GM18867 (cell line): ENCODE measurements around the gene ARMC5.

Experiments used
- ATAC-seq: cut with Tn5 transposase; IDR thresholded peaks from one replicate; pipeline ENCODE4 v1.9.1; 2021; ENCODE audit warnings: mild to moderate bottlenecking, moderate library complexity; ENCODE audit not compliant: unreplicated experiment

Gene ARMC5

DNA sequence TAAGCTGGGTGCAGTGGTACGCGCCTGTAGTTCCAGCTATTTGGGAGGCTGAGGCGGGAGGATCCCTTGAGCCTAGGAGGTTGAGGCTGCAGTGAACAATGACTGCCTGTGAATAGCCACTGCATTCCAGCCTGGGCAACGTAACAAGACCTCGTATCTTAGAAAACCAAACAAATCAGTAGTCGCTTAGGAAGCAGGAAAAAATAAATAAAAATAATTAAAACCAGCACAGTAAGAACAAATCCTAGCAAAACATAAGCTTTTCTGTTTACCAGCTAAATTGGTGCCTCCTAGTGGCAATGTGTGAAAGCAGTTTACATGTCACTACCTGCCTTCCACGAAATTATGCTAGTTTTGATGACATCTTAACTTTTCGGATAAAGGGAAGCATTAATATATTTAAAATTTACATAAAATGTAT lies 1.3 kb downstream of the ARMC5 start:
- ATAC-seq = no peak

DNA sequence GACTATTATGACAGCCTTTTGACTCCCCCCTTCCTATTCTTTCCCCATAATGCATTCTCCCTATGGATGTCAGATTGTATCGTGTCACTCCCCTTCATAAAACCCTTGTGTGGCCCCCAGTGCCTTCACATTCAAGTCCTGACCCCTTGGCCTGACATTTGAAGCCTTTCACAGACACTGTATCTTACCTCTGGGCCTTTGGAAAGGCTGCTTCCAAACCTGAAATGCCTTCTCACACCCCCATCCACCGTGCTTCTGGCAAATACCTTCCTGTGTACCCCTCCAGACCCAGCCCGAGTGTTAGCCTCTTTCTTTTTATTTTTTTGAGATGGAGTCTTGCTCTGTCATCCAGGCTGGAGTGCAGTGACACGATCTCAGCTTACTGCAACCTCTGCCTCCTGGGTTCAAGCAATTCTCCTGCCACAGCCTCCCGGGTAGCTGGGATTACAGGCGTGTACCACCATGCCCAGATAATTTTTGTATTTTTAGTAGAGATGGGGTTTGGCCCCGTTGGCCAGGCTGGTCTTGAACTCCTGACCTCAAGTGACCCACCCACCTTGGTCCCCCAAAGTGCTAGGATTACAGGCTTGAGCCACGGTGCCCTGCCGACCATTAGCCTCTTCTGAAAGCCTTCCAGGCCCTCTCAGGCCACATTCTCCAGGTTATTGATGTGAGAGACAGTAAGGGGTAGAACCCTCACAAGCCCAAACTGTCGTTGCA lies 2.1 kb downstream of the ARMC5 start:
- ATAC-seq = no peak

DNA sequence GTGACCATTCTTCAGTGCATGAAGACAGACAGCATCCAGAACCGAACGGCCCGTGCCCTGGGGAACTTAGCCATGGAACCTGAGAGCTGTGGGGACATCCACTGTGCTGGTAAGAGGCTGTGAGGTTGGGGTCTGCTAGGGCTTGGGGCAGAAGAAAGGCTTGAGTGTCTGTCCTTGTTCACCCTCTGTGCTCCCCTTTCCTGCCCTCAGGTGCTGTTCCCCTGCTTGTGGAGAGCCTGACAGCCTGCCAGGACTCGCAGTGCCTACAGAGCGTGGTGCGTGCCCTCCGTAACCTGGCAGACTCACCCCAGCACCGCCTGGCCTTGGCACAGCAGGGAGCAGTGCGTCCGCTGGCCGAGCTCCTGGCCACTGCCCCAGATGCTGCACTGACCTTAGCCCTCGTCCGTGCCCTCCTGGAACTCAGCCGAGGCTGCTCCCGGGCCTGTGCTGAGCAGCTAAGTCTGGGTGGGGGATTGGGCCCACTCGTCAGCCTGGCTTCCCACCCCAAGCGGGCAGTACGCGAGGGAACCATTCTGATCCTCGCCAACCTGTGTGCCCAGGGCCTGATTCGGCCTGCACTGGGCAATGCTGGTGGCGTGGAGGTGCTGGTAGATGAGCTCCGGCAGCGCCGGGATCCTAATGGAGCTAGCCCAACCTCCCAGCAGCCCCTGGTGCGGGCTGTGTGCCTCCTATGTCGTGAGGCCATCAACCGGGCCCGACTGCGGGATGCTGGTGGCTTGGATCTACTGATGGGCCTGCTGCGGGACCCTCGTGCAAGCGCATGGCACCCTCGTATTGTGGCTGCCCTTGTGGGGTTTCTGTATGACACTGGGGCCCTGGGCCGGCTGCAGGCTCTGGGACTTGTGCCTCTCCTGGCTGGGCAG lies 2.9 kb downstream of the ARMC5 start:
- no peak for ATAC-seq

DNA sequence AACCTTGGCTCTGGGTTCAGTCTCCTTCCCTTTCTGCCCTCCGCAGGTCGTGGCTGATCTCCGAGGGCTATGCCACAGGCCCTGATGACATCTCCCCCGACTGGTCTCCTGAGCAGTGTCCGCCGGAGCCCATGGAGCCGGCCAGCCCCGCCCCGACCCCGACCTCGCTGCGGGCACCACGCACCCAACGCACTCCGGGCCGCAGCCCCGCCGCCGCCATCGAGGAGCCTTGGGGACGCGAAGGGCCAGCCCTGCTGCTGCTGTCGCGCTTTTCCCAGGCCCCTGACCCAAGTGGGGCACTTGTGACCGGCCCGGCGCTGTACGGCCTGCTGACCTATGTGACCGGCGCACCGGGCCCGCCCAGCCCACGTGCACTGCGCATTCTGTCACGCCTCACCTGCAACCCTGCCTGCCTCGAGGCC lies 5.1 kb downstream of the ARMC5 start:
- no peak for ATAC-seq

DNA sequence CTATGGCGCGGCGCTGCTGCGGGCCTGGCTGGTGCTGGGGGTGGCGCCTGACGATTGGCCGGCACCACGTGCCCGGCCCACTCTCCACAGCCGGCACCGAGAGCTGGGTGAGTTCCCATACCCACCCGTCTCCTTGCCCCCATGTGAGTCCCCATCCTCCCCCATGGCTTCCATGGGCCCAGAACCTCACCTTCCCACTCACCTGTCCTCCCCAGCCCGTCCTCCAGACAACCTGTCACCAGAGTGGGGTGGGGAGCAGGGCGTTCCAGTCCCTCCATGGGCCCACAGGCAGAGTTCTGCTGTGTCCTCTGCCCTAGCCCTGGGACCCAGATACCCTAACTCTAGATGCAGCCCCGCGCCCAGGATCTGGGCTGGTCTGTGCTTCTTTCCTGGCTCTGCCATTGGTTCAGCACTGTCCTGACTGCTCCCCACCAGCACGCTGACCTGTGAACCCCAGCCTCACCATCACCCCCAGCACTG lies 5.5 kb downstream of the ARMC5 start:
- no peak for ATAC-seq

DNA sequence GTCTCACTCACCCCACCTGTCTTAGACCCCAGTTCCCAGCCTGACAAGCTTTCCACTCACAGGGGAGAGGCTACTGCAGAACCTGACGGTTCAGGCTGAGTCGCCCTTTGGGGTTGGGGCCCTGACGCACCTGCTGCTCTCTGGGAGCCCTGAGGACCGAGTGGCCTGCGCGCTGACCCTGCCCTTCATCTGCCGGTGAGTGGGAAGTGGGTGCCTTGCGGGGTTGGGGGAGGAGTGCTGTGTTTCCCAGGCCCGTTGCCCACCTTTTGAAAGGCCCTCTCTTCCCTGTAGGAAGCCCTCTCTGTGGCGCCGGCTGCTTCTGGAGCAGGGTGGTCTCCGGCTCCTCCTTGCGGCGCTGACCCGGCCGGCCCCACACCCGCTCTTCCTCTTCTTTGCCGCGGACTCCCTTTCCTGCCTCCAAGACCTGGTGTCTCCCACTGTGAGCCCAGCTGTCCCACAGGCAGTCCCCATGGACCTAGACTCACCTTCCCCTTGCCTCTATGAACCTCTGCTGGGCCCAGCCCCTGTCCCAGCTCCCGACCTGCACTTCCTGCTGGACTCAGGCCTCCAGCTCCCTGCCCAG lies 6.6 kb downstream of the ARMC5 start:
- no peak for ATAC-seq

DNA sequence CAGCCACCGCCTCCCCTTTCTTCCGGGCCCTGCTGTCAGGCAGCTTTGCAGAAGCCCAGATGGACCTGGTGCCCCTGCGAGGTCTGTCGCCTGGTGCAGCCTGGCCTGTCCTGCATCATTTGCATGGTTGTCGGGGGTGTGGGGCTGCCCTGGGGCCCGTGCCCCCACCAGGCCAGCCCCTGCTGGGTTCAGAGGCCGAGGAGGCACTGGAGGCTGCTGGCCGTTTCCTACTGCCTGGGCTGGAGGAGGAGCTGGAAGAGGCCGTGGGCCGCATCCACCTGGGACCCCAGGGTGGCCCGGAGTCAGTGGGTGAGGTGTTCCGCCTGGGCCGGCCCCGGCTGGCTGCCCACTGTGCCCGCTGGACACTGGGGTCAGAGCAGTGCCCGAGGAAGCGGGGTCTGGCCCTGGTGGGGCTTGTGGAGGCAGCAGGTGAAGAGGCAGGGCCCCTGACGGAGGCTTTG lies 7.1 kb downstream of the ARMC5 start:
- no peak for ATAC-seq

DNA sequence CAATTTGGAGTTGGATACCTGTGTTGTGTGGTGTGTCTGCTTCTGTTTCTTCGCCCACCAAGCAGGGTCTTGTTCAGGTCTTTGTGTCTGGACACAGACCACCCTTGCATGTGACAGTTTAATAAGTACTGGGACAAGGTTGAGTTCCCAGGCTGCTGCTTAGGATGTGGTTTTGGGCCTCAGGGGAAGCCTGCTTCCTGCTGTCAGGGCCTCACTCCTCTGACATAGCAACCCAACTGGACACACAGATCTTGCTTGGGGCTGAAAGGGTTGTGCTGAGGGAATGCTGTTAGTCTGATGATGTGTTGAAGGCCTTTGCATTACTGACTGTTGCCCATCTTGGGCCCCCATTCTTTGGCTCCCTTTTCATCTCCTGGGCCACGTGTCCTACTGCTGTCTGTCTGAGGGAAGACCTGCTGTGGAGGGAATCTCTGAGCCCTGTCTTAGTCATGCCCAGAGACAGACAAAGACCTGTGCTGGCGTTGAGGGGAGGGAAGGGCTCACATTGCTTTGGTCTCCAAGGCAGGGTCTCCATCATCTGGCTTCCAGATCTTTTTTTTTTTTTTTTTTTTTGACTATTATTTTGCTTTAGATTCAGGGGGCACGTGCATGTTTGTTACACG lies 8.0 kb downstream of the ARMC5 start:
- ATAC-seq = no peak

DNA sequence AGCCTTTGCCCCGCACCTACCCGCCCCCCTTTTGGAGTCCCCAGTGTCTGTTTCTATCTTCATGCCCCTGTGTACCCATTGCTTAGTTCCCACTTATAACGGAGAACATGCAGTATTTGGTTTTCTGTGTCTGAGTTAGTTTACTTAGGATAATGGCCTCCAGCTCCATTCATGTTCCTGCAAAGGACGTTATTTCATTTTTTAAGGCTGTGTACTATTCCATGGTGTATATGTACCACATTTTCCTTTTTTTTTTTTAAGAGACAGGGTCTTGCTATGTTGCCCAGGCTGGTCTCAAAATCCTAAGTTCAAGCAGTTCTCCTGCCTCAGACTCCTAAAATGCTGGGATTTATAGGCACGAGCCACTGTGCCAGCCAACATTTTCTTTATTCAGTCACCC lies 8.6 kb downstream of the ARMC5 start:
- ATAC-seq = no peak

DNA sequence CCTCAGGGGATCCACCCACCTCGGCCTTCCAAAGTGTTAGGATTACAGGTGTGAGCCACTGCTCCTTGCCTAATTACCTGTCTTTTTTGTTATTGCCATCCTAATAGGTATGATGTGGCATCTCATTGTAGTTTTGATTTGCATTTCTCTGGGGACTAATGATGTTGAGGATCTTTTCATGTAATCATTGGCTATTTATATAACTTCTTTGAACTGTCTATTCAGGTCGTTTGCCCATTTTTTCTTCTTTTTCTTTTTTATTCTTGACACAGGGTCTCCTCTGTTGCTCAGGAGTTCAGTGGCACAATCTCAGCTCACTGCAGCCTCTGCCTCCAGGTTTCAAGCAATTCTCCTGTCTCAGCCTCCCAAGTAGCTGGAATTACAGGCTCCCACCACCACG lies 11.3 kb downstream of the ARMC5 start:
- ATAC-seq = no peak

DNA sequence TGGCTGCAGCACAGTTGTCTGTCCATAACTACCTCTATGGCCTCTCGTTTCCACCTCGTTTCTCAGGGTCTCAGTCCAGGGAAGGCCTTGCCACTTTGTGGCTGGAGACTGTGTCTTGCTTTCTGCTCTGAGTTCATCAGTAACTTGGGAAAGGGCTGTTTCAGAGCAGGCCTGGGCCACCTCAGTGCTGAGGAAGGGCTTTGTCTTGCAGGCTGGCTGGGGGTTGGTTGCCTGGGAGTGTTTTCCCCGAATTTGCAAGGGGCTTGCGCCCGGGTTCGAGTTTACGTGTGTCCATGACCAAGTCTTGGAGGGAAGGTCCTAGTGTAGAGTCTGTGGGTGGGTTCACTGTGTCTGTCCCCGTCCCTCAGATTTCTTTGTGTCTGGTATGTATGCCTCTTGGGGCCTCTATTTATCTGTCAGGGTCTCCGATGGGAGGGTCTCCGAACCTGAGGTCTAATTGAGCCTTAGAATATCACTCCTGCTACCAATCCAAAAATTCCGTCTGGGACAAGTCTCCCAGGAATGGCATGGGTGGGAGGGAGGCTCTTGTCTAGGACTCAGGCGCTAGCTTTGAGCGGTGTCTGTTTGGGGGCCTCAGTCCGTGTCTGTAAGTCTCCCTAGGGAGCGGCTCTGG lies 12.1 kb downstream of the ARMC5 start:
- ATAC-seq = no peak

DNA sequence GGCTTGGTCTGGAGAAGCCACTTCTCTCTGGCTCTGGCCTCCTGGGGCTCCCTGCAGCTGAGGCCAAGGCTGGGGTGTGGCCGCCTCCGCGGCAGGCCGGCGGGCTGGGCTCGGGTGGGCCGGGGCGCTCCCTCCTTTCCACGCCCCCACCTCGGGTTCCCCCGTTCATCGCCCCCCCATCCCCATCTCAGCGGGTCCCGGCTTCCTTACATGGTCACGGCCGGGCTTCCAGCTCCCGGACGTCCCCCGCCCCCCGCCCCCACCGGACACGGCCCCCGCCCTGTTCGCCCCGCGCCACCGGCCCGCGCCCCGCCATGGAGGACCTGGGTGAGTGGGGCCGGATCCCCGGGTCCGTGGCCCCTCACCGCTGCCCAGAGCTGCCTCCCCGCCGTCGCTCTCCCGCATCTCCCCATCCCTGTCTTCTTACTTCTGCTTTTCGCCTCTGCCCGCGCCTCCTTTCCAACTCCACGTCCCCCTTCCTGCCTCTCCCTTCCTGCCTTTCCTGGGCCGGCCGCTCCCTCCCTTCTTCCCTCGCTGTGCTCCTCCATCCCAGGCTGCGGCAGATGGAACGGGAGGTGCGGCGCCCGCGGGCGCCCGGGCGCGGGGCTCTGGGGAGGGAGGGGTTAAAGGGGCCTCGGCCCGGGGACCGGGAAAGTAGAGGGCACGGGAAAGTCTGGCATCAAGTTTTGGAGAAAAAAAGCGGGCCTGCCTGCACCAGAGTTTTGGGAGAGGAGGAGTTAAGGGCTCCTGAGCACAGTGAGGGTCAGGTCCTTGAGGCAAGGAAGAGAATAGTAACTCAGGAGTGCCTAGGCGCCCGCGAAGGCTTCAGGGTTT lies 12.8 kb downstream of the ARMC5 start, which contains the start of gene TGFB1I1:
Gene TGFB1I1, plus strand, starts transcription at position 278 of the 834 bp plus-strand sequence. Its CDS starts 37 bp downstream, at position 315.
- no peak for ATAC-seq

DNA sequence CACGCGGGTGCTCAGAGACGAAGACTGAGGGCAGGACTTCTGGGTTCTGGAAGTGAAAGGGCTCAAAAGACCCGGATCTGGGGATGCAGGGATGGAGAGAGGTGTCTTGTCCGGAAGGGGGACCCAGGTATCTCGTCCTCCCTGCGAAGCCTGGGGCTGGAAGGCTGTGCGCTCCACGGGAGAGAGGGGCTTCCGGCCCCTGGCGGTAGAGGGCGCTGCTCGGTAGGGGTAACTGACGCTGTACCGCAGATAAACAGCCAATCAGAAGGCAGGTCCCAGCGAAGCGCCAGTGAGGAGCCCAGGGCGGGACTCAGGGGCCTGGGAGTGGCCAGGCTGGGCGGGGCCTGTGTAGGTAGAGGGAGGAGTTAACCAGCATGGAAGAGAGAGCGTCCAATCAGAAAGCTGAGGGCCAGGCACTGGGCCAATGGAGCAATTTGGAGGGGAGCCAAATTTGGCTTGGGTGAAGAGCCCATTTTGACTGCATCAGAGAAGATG lies 13.5 kb downstream of the ARMC5 start:
- ATAC-seq = no peak

DNA sequence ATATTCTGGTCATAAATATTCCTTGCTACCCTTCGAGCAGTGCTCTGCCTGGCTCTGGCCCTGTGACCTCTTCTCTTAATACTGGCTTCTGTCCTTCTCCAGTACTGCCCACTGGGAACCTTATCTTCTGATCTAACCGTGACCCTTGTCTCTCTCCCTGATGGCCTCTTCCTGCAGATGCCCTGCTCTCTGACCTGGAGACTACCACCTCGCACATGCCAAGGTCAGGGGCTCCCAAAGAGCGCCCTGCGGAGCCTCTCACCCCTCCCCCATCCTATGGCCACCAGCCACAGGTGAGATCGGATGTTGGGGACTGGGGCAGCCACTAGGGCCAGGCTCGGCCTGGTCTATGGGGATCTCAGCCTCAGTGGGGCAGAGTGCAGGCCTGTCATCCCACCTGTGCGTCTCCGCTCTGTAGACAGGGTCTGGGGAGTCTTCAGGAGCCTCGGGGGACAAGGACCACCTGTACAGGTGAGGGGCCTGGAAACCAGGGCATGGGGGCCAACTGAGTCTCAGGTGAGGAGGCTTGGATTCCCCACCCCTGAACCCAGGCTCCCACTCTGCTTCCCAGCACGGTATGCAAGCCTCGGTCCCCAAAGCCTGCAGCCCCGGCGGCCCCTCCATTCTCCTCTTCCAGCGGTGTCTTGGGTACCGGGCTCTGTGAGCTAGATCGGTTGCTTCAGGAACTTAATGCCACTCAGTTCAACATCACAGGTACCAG lies 14.1 kb downstream of the ARMC5 start:
- ATAC-seq = no peak

DNA sequence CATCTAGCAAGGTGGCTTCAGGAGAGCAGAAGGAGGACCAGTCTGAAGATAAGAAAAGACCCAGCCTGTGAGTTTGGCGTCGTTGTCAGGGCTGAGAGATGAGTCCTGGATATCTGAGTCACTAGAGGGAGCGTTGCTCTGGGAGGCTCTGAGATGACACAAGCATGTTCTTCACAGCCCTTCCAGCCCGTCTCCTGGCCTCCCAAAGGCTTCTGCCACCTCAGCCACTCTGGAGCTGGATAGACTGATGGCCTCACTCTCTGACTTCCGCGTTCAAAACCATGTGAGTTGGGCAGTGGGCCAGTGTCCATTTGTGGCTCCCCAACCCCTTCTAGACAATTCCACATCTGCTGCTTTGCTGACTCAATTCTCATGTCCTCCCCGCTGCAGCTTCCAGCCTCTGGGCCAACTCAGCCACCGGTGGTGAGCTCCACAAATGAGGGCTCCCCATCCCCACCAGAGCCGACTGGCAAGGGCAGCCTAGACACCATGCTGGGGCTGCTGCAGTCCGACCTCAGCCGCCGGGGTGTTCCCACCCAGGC lies 14.9 kb downstream of the ARMC5 start:
- no peak for ATAC-seq

DNA sequence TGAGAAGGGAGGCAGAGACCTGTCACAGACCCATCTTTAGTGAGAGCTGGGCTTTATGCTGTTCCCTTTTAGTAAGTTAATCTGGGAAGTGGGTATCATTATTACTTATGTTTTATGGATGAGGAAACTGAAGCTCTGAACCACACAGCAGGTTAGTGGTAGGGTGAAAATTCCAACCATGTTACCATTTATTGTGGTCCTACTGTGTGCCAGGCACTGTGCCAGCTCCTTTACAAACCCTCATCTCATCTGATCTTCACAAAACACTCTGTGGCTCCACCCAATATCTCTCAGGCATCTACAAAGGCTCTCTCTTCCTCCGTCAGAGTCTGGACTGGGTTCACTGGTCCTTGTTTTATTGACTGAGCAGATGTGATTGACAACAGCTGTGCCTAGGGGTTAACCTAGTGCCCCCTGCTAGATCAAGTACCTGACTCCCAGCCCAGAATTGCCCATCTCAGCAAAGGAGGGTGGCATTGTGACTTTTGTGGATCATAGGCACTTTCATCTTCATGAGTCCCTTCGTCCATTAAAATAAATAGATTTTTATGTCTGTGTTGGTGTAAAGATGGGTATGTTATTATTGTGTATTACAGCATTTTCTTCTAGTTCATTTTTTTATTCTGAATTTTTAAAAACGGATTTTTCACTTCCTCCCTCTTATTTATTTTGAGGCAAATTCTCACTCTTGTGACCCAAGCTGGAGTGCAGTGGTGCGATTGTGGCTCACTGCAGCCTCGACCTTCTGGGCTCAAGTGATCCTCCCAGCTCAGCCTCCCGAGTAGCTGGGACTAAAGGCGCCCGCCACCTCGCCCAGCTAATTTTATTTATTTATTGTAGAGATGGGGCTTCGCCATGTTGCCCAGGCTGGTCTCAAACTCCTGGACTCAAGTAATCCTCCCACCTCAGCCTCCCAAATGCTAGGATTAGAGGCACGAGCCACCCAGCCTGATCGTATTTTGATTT lies 15.8 kb downstream of the ARMC5 start:
- ATAC-seq = no peak

DNA sequence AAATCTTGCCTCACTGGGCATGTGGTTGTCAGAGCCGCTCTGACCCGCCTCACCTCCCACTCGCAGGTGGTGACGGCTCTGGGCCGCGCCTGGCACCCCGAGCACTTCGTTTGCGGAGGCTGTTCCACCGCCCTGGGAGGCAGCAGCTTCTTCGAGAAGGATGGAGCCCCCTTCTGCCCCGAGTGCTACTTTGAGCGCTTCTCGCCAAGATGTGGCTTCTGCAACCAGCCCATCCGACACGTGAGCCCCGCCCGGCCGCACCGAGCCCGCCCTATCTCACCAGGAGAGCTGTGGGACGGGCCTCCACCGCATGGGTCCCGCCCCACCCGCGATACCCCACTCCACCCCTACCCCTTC lies 16.6 kb downstream of the ARMC5 start:
- ATAC-seq = no peak
